T-cell (primary cell): ENCODE data around the gene SMARCD2. TPM values are rescaled to one million over a fixed set of nuclear protein-coding genes. Genes with fewer than 3 reads are reported as not detected.

Source experiments
- ATAC-seq, 4 experiments: fragments of 200-7000 bp in 3 of 4; fragments of 150-1000 bp in 1 of 4; cut with Tn5 transposase; replicated peaks in 1 of 4; 1 replicate in 3 of 4; 2 replicates in 1 of 4; pipeline ENCODE4 v1.10.0; 2021; ENCODE audit warnings: moderate library complexity in 3 of 4, mild to moderate bottlenecking in 2 of 4, moderate number of reproducible peaks in 1 of 4
- CTCF ChIA-PET, 2 donors: fragments of 300-600 bp; sonication (Branson Sonifier 250); formaldehyde crosslinking; loops; one replicate each; lab custom pipeline; 2022; ENCODE audit warnings: antibody characterized with exemption in 2 of 2; lab: Charles Lee
- POLR2A ChIA-PET, 2 donors: fragments of 300-600 bp; sonication (Branson Sonifier 250); formaldehyde crosslinking; loops; one replicate each; lab custom pipeline; 2022; ENCODE audit warnings: antibody characterized with exemption in 2 of 2; lab: Charles Lee
- DNase-seq, 35 experiments: peaks; one replicate each; pipeline versions ENCODE4 v3.0.0 to v3.0.0-alpha.2; 2013 to 2023
- H3K27ac ChIP-seq: one replicate; pipeline ENCODE4 v1.5.1; 2013; ENCODE audit warnings: low read length
- H3K27me3 ChIP-seq, 2 experiments: replicated peaks in 1 of 2; 1 replicate in 1 of 2; 2 replicates in 1 of 2; pipeline versions ENCODE4 v1.6.1 to v1.7.0; 2013; ENCODE audit warnings: low read length in 1 of 2, mixed read lengths in 1 of 2; ENCODE audit not compliant: control insufficient read depth in 2 of 2, insufficient read depth in 2 of 2; ENCODE audit errors: extremely low read depth in 1 of 2
- H3K36me3 ChIP-seq, 2 donors: 1 replicate in 1 of 2; 2 replicates in 1 of 2; pipeline versions ENCODE4 v1.6.1 to v1.7.0; 2013; ENCODE audit warnings: low read length in 1 of 2; ENCODE audit not compliant: control insufficient read depth in 2 of 2, insufficient read depth in 1 of 2; ENCODE audit errors: extremely low read depth in 1 of 2
- H3K4me1 ChIP-seq, 2 experiments: 1 replicate in 1 of 2; 2 replicates in 1 of 2; pipeline versions ENCODE4 v1.6.1 to v1.7.0; 2013; ENCODE audit warnings: low read length in 2 of 2, mixed read lengths in 1 of 2; ENCODE audit not compliant: insufficient read depth in 2 of 2, control insufficient read depth in 1 of 2; ENCODE audit errors: extremely low read depth in 1 of 2
- H3K4me3 ChIP-seq, 2 donors: 1 replicate in 1 of 2; 2 replicates in 1 of 2; pipeline versions ENCODE4 v1.5.1 to v1.7.0; 2013; ENCODE audit warnings: mild to moderate bottlenecking in 2 of 2, low read length in 1 of 2, moderate library complexity in 1 of 2; ENCODE audit not compliant: control insufficient read depth in 1 of 2; ENCODE audit errors: extremely low read depth in 1 of 2
- H3K9me3 ChIP-seq: 2 replicates; pipeline ENCODE4 v1.7.0; 2013
- H3K27ac Mint-ChIP-seq, 2 donors: one replicate each; pipeline ENCODE4 v1.8.0; 2020 to 2021; ENCODE audit warnings: mild to moderate bottlenecking in 2 of 2, mixed read lengths in 2 of 2
- H3K27me3 Mint-ChIP-seq, 2 donors: one replicate each; pipeline ENCODE4 v1.8.0; 2021 to 2022; ENCODE audit warnings: mixed read lengths in 2 of 2
- H3K36me3 Mint-ChIP-seq: one replicate; pipeline ENCODE4 v1.8.0; 2021; ENCODE audit warnings: mixed read lengths
- H3K4me1 Mint-ChIP-seq, 3 donors: one replicate each; pipeline ENCODE4 v1.8.0; 2020 to 2022; ENCODE audit warnings: mixed read lengths in 3 of 3, mild to moderate bottlenecking in 1 of 3
- H3K4me3 Mint-ChIP-seq, 3 donors: one replicate each; pipeline ENCODE4 v1.8.0; 2020 to 2022; ENCODE audit warnings: mild to moderate bottlenecking in 3 of 3, mixed read lengths in 3 of 3, moderate library complexity in 3 of 3
- H3K9me3 Mint-ChIP-seq, 3 donors: one replicate each; pipeline ENCODE4 v1.8.0; 2020 to 2022; ENCODE audit warnings: mixed read lengths in 3 of 3
- WGBS: methylation state at CpG from one replicate; pipeline ENCODE4 v1.1.5; 2013; ENCODE audit warnings: missing lambda C conversion rate; ENCODE audit not compliant: insufficient coverage; 5-methylcytosine and 5-hydroxymethylcytosine counted together
- total RNA-seq, 35 experiments: library from RNA in 6 of 35; stranded (reverse) in 6 of 35; fragments of 120-200 nt in 1 of 35; gene quantifications; one replicate each; pipeline versions ENCODE4 v1.2.1 to v1.2.4 and lab custom pipeline; 2013 to 2026

The SMARCD2 gene
- total RNA-seq, 5 donors from 2014 or later (not counting 1 experiment from before 2014, with no cell fraction given), result 94.9 to 129 (median 121) TPM

GRCh38 chr17:63816669-63817068 lies 25.8 kb downstream of the SMARCD2 start:
- H3K36me3 ChIP-seq, result peaks cover 13 to 95% of the 10 kb centered on the region in 2 donors
- no peaks in the 10 kb centered on the region for H3K27me3 ChIP-seq
- H3K4me1 Mint-ChIP-seq, result peaks cover 5 to 18% (median 7%) of the 10 kb centered on the region in 3 donors
- no peak for DNase-seq
- H3K4me3 Mint-ChIP-seq, result no peak overlapping the region
- no peak overlapping the region for H3K4me3 ChIP-seq
- peaks cover 70% of the 10 kb centered on the region for H3K36me3 Mint-ChIP-seq
- no peak for ATAC-seq
- WGBS, result 100% methylated on average over 1 of the region's 4 CpGs
- no peaks in the 10 kb centered on the region for H3K9me3 Mint-ChIP-seq
- ChIA-PET CTCF (interaction anchor here in 1 of 2 donors (0.9 kb wide), 1 partner anchor 12 kb away, joined by 3 read pairs; no protein-coding TSS in a partner anchor), POLR2A (interaction anchor here in 1 of 2 donors (0.6 kb wide), 1 partner anchor 329 kb away, joined by 3 read pairs; no protein-coding TSS in a partner anchor)
- no peaks in the 10 kb centered on the region for H3K9me3 ChIP-seq
- H3K27ac ChIP-seq, result peak overlapping the region; percentile 3
- no peaks in the 10 kb centered on the region for H3K27me3 Mint-ChIP-seq
- peak overlapping the region in 1 of 2 donors; percentile 34 for H3K27ac Mint-ChIP-seq
- peaks cover 0 to 7% of the 10 kb centered on the region in 2 experiments for H3K4me1 ChIP-seq

- Histone ChIP-seq H3K4me3 (no peak overlapping the region), H3K4me1 (peaks cover 0 to 5% of the 10 kb centered on the region in 2 experiments), H3K27ac (peak overlapping the region; percentile 10), H3K9me3 (no peaks in the 10 kb centered on the region), H3K27me3 (no peaks in the 10 kb centered on the region), H3K36me3 (peaks cover 13 to 95% of the 10 kb centered on the region in 2 donors)
- ChIA-PET POLR2A (interaction anchor here in 1 of 2 donors (0.6 kb wide), 1 partner anchor 329 kb away, joined by 3 read pairs; no protein-coding TSS in a partner anchor), CTCF (interaction anchor here in 1 of 2 donors (0.9 kb wide), 1 partner anchor 12 kb away, joined by 3 read pairs; no protein-coding TSS in a partner anchor)
- no peaks in the 10 kb centered on the region for H3K9me3 Mint-ChIP-seq
- no peaks in the 10 kb centered on the region for H3K27me3 Mint-ChIP-seq
- peak overlapping the region in 1 of 2 donors; percentile 11 for H3K27ac Mint-ChIP-seq
- no peak for ATAC-seq
- H3K4me1 Mint-ChIP-seq, result peaks cover 4 to 16% (median 6%) of the 10 kb centered on the region in 3 donors
- no peak overlapping the region for H3K4me3 Mint-ChIP-seq
- WGBS, result 89% methylated on average over 1 of the region's 2 CpGs
- no peak for DNase-seq
- H3K36me3 Mint-ChIP-seq, result peaks cover 72% of the 10 kb centered on the region
These were observed 26.4 kb downstream of the SMARCD2 start for GRCh38 chr17:63816123-63816522.

- peaks cover 0 to 2% (median 0%) of the 10 kb centered on the region in 3 donors for H3K4me1 Mint-ChIP-seq
- CTCF ChIA-PET, result interaction anchor here (0.5 kb wide), 2 partner anchors 47 to 365 kb away, joined by 3 to 7 read pairs; no protein-coding TSS in a partner anchor
These were observed 32.5 kb downstream of the SMARCD2 start for GRCh38 chr17:63809970-63810369.

GRCh38 chr17:63805591-63805990 lies 36.9 kb downstream of the SMARCD2 start:
- Mint-ChIP-seq H3K36me3 (peaks cover 57% of the 10 kb centered on the region), H3K4me1 (peaks cover 0 to 2% (median 0%) of the 10 kb centered on the region in 3 donors), H3K27ac (no peak overlapping the region), H3K9me3 (no peaks in the 10 kb centered on the region), H3K4me3 (no peak overlapping the region), H3K27me3 (no peaks in the 10 kb centered on the region)
- Histone ChIP-seq H3K27ac (no peak overlapping the region), H3K27me3 (no peaks in the 10 kb centered on the region), H3K4me1 (no peaks in the 10 kb centered on the region), H3K36me3 (peaks cover 4 to 85% of the 10 kb centered on the region in 2 donors), H3K9me3 (no peaks in the 10 kb centered on the region), H3K4me3 (no peak overlapping the region)
- ChIA-PET POLR2A (no interaction called here), CTCF (interaction anchor here in 1 of 2 donors (1.6 kb wide), 1 partner anchor 21 kb away, joined by 3 read pairs; no protein-coding TSS in a partner anchor)
- no CpG with 5 or more reads among the region's 2 CpGs for WGBS
- no peak for DNase-seq
- ATAC-seq, result no peak

More at GRCh38 chr17:63809970-63810369, 32.5 kb downstream of the SMARCD2 start:
- Histone ChIP-seq H3K9me3 (no peaks in the 10 kb centered on the region), H3K4me1 (no peaks in the 10 kb centered on the region), H3K36me3 (peaks cover 3 to 93% of the 10 kb centered on the region in 2 donors), H3K27me3 (no peaks in the 10 kb centered on the region), H3K4me3 (no peak overlapping the region), H3K27ac (no peak overlapping the region)
- peak overlapping the region in 1 of 2 donors; percentile 36 for H3K27ac Mint-ChIP-seq
- WGBS, result no CpG with 5 or more reads among the region's 9 CpGs
- DNase-seq (no peak), ATAC-seq (no peak)
- H3K4me3 Mint-ChIP-seq, result no peak overlapping the region
- H3K9me3 Mint-ChIP-seq, result no peaks in the 10 kb centered on the region
- peaks cover 73% of the 10 kb centered on the region for H3K36me3 Mint-ChIP-seq
- no peaks in the 10 kb centered on the region for H3K27me3 Mint-ChIP-seq
- POLR2A ChIA-PET, result interaction anchor here in 1 of 2 donors (0.7 kb wide), 1 partner anchor 417 kb away, joined by 7 read pairs; no protein-coding TSS in a partner anchor

GRCh38 chr17:63804328-63804727 lies 38.2 kb downstream of the SMARCD2 start:
- POLR2A ChIA-PET, result interaction anchor here in 1 of 2 donors (0.5 kb wide), 1 partner anchor 14 kb away, joined by 3 read pairs; no protein-coding TSS in a partner anchor
- Mint-ChIP-seq H3K36me3 (peaks cover 58% of the 10 kb centered on the region), H3K27me3 (no peaks in the 10 kb centered on the region), H3K27ac (peak overlapping the region; percentile 37 to 46), H3K4me3 (no peak overlapping the region), H3K4me1 (peaks cover 0 to 2% (median 0%) of the 10 kb centered on the region in 3 donors), H3K9me3 (no peaks in the 10 kb centered on the region)
- 82% methylated on average over 1 of the region's 1 CpG for WGBS
- H3K9me3 ChIP-seq, result no peaks in the 10 kb centered on the region
- H3K27me3 ChIP-seq, result no peaks in the 10 kb centered on the region
- H3K4me1 ChIP-seq, result no peaks in the 10 kb centered on the region
- H3K36me3 ChIP-seq, result peaks cover 10 to 85% of the 10 kb centered on the region in 2 donors
- no peak for DNase-seq
- no peak overlapping the region for H3K4me3 ChIP-seq
- CTCF ChIA-PET, result interaction anchor here in 1 of 2 donors (0.6 to 1.6 kb wide), 6 partner anchors 10 to 187 kb away, joined by 3 to 6 read pairs (median 3); partner anchors contain the start of genes CCDC47 and DDX42
- no peak overlapping the region for H3K27ac ChIP-seq
- no peak for ATAC-seq

- H3K27ac Mint-ChIP-seq, result peak overlapping the region in 1 of 2 donors; percentile 77
- POLR2A ChIA-PET, result interaction anchor here in 1 of 2 donors (0.7 kb wide), 1 partner anchor 11 kb away, joined by 3 read pairs; no protein-coding TSS in a partner anchor
These were observed 41.7 kb downstream of the SMARCD2 start for GRCh38 chr17:63800783-63801182.

More at GRCh38 chr17:63800783-63801182, 41.7 kb downstream of the SMARCD2 start:
- peaks cover 48% of the 10 kb centered on the region for H3K36me3 Mint-ChIP-seq
- DNase-seq, result no peak
- no peak for ATAC-seq
- H3K9me3 Mint-ChIP-seq, result no peaks in the 10 kb centered on the region
- Histone ChIP-seq H3K4me1 (no peaks in the 10 kb centered on the region), H3K9me3 (no peaks in the 10 kb centered on the region), H3K27ac (no peak overlapping the region), H3K4me3 (no peak overlapping the region), H3K27me3 (no peaks in the 10 kb centered on the region), H3K36me3 (peaks cover 19 to 90% of the 10 kb centered on the region in 2 donors)
- no peak overlapping the region for H3K4me3 Mint-ChIP-seq
- peaks cover 0 to 2% (median 0%) of the 10 kb centered on the region in 3 donors for H3K4me1 Mint-ChIP-seq
- no CpG with 5 or more reads among the region's 1 CpG for WGBS
- CTCF ChIA-PET, result interaction anchor here (0.6 kb wide), 2 partner anchors 168 to 372 kb away, joined by 3 to 4 read pairs; no protein-coding TSS in a partner anchor
- no peaks in the 10 kb centered on the region for H3K27me3 Mint-ChIP-seq
